HCT116 (cell line): ENCODE measurements around the gene PBX1. TPM values are rescaled to one million over a fixed set of nuclear protein-coding genes. Genes with fewer than 3 reads are reported as not detected.

Experiments
- ATAC-seq: fragments of 200-7000 bp; cut with Tn5 transposase; 2 replicates; pipeline ENCODE4 v1.9.1; 2020; ENCODE audit warnings: mild to moderate bottlenecking, moderate library complexity
- BruUV-seq: library from RNA; stranded (reverse); fragments of 400-500 nt; replicated peaks from 2 replicates; lab custom pipeline; 2021; lab: Mats Ljungman, UMichigan
- CTCF ChIA-PET: fragments of 300-600 bp; sonication (Branson Sonifier 250); formaldehyde crosslinking; loops from one replicate; lab custom pipeline; 2021; ENCODE audit warnings: antibody characterized with exemption; lab: Charles Lee
- POLR2A ChIA-PET: fragments of 300-600, 350-600 bp; sonication (Branson Sonifier 250); formaldehyde crosslinking; loops from one replicate; lab custom pipeline; 2021; ENCODE audit warnings: antibody characterized with exemption; lab: Charles Lee
- RAD21 ChIA-PET, 2 experiments: fragments of 300-600 bp; sonication (Branson Sonifier 250); formaldehyde crosslinking; loops; one replicate each; lab custom pipeline; 2023; ENCODE audit warnings: low total read pairs in 2 of 2; ENCODE audit not compliant: uncharacterized antibody in 2 of 2, unreplicated experiment in 2 of 2, low non-redundant PET in 1 of 2; lab: Charles Lee
- DNase-seq: peaks from one replicate; pipeline ENCODE4 v3.0.0-alpha.2; 2010; ENCODE audit warnings: low read depth, low spot score
- H2AFZ ChIP-seq: fragments of 200-600 bp; shearing (Covaris generic), sonication (generic); 2 replicates; pipeline ENCODE4 v1.6.1; 2017; ENCODE audit warnings: low read depth, mixed run types, mixed read lengths, antibody characterized with exemption, low read length; ENCODE audit not compliant: poor library complexity, severe bottlenecking
- H3K27ac ChIP-seq: 2 replicates; pipeline ENCODE4 v1.5.1; 2012; ENCODE audit warnings: low read depth, low read length
- H3K27me3 ChIP-seq: fragments of 200-600 bp; sonication (generic); 2 replicates; pipeline ENCODE4 v1.6.1; 2016; ENCODE audit warnings: mixed run types, low read length, mixed read lengths; ENCODE audit not compliant: insufficient read depth
- H3K36me3 ChIP-seq, 2 experiments: fragments of 200-500 bp in 1 of 2; fragments of 200-600 bp in 1 of 2; sonication (Bioruptor generic) in 1 of 2; sonication (generic) in 1 of 2; 2 replicates each; pipeline versions ENCODE4 v1.5.1 to v1.6.1; 2014 to 2016; ENCODE audit warnings: low read length in 2 of 2, inconsistent platforms in 1 of 2, mixed read lengths in 1 of 2, mixed run types in 1 of 2; ENCODE audit not compliant: insufficient read depth in 2 of 2, control insufficient read depth in 1 of 2
- H3K4me1 ChIP-seq, 2 experiments: fragments of 200-600 bp in 1 of 2; sonication (generic) in 1 of 2; 2 replicates each; pipeline versions ENCODE4 v1.5.1 to v1.6.1; 2012 to 2017; ENCODE audit warnings: low read length in 2 of 2, inconsistent platforms in 1 of 2, mild to moderate bottlenecking in 1 of 2, mixed read lengths in 1 of 2, mixed run types in 1 of 2, moderate library complexity in 1 of 2; ENCODE audit not compliant: insufficient read depth in 2 of 2, control insufficient read depth in 1 of 2
- H3K4me2 ChIP-seq: fragments of 200-600 bp; sonication (generic); 2 replicates; pipeline ENCODE4 v1.6.1; 2017; ENCODE audit warnings: mixed run types, low read length, mixed read lengths
- H3K4me3 ChIP-seq, 2 experiments: fragments of 200-600 bp in 1 of 2; sonication (generic) in 1 of 2; replicated peaks in 1 of 2; 2 replicates each; pipeline ENCODE4 v1.5.1; 2011 to 2016; ENCODE audit warnings: low read length in 2 of 2, control low read depth in 1 of 2, low read depth in 1 of 2, mild to moderate bottlenecking in 1 of 2, mixed read lengths in 1 of 2, mixed run types in 1 of 2
- H3K79me2 ChIP-seq: fragments of 200-600 bp; sonication (generic); 2 replicates; pipeline ENCODE4 v1.6.1; 2017; ENCODE audit warnings: mild to moderate bottlenecking, mixed run types, low read length, moderate library complexity, mixed read lengths; ENCODE audit not compliant: insufficient read depth
- H3K9ac ChIP-seq: fragments of 200-600 bp; sonication (generic); 2 replicates; pipeline ENCODE4 v1.6.1; 2016; ENCODE audit warnings: low read length, mixed read lengths
- H3K9me2 ChIP-seq: fragments of 200-600 bp; sonication (generic), shearing (Covaris generic); 2 replicates; pipeline ENCODE4 v1.6.1; 2017; ENCODE audit warnings: mixed run types, mild to moderate bottlenecking, moderate library complexity; ENCODE audit not compliant: insufficient read depth
- H3K9me3 ChIP-seq, 2 experiments: fragments of 200-500 bp in 1 of 2; fragments of 200-600 bp in 1 of 2; sonication (Bioruptor generic) in 1 of 2; sonication (generic) in 1 of 2; 2 replicates each; pipeline ENCODE4 v1.6.1; 2014 to 2017; ENCODE audit warnings: low read length in 2 of 2, mixed read lengths in 2 of 2, inconsistent platforms in 1 of 2, low read depth in 1 of 2, mild to moderate bottlenecking in 1 of 2, mixed run types in 1 of 2, moderate library complexity in 1 of 2; ENCODE audit not compliant: control insufficient read depth in 1 of 2, insufficient read depth in 1 of 2
- H4K20me1 ChIP-seq: fragments of 200-600 bp; sonication (generic), shearing (Covaris generic); 2 replicates; pipeline ENCODE4 v1.6.1; 2017; ENCODE audit warnings: mixed run types, mild to moderate bottlenecking, moderate library complexity; ENCODE audit not compliant: insufficient read depth
- CEBPB ChIP-seq: IDR thresholded peaks from 2 replicates; pipeline ENCODE4 v1.6.1; 2012; ENCODE audit warnings: low read depth
- EGR1 ChIP-seq: IDR thresholded peaks from 2 replicates; pipeline ENCODE4 v1.6.1; 2012; ENCODE audit warnings: low read depth
- FOSL1 ChIP-seq: IDR thresholded peaks from 2 replicates; pipeline ENCODE4 v1.6.1; 2012; ENCODE audit warnings: low read depth
- JUND ChIP-seq: IDR thresholded peaks from 2 replicates; pipeline ENCODE4 v1.6.1; 2012
- POLR2AphosphoS5 ChIP-seq: IDR thresholded peaks from 2 replicates; pipeline ENCODE4 v1.6.1; 2011; ENCODE audit warnings: mild to moderate bottlenecking, low read depth, low read length, moderate library complexity
- SP1 ChIP-seq: IDR thresholded peaks from 2 replicates; pipeline ENCODE4 v1.6.1; 2012; ENCODE audit warnings: low read depth
- SRF ChIP-seq: IDR thresholded peaks from 2 replicates; pipeline ENCODE4 v1.6.1; 2012; ENCODE audit warnings: low read depth
- TCF7L2 ChIP-seq: IDR thresholded peaks from 2 replicates; pipeline ENCODE4 v1.7.0; 2011; ENCODE audit warnings: borderline replicate concordance, inconsistent platforms; ENCODE audit not compliant: insufficient read depth, insufficient read length; ENCODE audit errors: extremely low read depth
- intact Hi-C: fragments of 100-400 bp; cut with micrococcal nuclease; formaldehyde crosslinking; loops from 2 replicates; pipeline ENCODE4 v1.10.0; 2022
- total RNA-seq: library from RNA; stranded (reverse); gene quantifications from one replicate; pipeline ENCODE4 v1.2.1, GENCODE V29; 2021; ENCODE audit not compliant: unreplicated experiment
- TF ChIP-seq, protein P1 (sequence below): IDR thresholded peaks from 2 replicates; pipeline ENCODE4 v1.6.1; 2012
- TF ChIP-seq, protein P2 (sequence below): IDR thresholded peaks from 2 replicates; pipeline ENCODE4 v1.6.1; 2012; ENCODE audit warnings: low read depth

Gene PBX1
- total RNA-seq, 1 experiment from 2014 or later: 29.6 TPM

DNA sequence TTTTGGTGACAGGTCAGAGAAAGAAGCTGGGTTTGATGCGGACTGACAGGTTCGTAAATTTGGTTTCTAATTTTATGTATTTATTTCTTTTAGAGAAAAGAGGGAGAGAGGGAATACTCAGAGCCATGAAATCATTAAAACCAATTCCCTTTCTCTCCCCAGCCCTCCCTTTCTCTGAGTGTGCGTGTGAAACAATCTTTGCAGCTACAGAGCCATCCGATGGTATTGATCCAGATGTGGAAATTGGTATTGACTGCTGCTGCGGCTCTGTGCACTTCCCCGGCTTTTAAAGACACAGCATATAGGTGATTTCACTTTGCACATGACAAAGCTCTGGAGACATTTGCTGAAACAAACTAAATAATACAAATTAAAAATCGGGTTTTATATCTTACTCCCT, 42.4 kb upstream of the PBX1 start:
- H3K9me3 ChIP-seq: no peaks in the 10 kb centered on the region
- H3K9ac ChIP-seq: no peak overlapping the region
- ATAC-seq: no peak
- TF ChIP-seq, protein P1, sequence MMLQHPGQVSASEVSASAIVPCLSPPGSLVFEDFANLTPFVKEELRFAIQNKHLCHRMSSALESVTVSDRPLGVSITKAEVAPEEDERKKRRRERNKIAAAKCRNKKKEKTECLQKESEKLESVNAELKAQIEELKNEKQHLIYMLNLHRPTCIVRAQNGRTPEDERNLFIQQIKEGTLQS: no peak
- TF ChIP-seq POLR2AphosphoS5: no peak
- no peak for TF ChIP-seq SP1
- TF ChIP-seq SRF: no peak
- no peak for TF ChIP-seq FOSL1
- TF ChIP-seq JUND: no peak
- TF ChIP-seq CEBPB: no peak
- TF ChIP-seq, protein P2, sequence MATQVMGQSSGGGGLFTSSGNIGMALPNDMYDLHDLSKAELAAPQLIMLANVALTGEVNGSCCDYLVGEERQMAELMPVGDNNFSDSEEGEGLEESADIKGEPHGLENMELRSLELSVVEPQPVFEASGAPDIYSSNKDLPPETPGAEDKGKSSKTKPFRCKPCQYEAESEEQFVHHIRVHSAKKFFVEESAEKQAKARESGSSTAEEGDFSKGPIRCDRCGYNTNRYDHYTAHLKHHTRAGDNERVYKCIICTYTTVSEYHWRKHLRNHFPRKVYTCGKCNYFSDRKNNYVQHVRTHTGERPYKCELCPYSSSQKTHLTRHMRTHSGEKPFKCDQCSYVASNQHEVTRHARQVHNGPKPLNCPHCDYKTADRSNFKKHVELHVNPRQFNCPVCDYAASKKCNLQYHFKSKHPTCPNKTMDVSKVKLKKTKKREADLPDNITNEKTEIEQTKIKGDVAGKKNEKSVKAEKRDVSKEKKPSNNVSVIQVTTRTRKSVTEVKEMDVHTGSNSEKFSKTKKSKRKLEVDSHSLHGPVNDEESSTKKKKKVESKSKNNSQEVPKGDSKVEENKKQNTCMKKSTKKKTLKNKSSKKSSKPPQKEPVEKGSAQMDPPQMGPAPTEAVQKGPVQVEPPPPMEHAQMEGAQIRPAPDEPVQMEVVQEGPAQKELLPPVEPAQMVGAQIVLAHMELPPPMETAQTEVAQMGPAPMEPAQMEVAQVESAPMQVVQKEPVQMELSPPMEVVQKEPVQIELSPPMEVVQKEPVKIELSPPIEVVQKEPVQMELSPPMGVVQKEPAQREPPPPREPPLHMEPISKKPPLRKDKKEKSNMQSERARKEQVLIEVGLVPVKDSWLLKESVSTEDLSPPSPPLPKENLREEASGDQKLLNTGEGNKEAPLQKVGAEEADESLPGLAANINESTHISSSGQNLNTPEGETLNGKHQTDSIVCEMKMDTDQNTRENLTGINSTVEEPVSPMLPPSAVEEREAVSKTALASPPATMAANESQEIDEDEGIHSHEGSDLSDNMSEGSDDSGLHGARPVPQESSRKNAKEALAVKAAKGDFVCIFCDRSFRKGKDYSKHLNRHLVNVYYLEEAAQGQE: no peak
- TF ChIP-seq EGR1: no peak
- TF ChIP-seq TCF7L2: no peak
- no peaks in the 10 kb centered on the region for H3K4me1 ChIP-seq
- ChIA-PET POLR2A (no interaction called here), CTCF (no interaction called here), RAD21 (no interaction called here)
- no peak for DNase-seq
- intact Hi-C loops: loop anchor here (5.0 to 10.0 kb wide), 2 partner anchors 101 to 342 kb away; no protein-coding TSS in a partner anchor
- H3K79me2 ChIP-seq: no peaks in the 10 kb centered on the region
- no peaks in the 10 kb centered on the region for H3K27me3 ChIP-seq
- H2AFZ ChIP-seq: no peak overlapping the region
- no peak overlapping the region for H3K27ac ChIP-seq
- H3K4me2 ChIP-seq: no peak overlapping the region
- no peak overlapping the region for H3K4me3 ChIP-seq
- no peaks in the 10 kb centered on the region for H3K36me3 ChIP-seq
- BruUV-seq: no TSS peak
- H4K20me1 ChIP-seq: no peaks in the 10 kb centered on the region
- no peaks in the 10 kb centered on the region for H3K9me2 ChIP-seq
